Stimulated activated naive CD8-positive, alpha-beta T cell treated with anti-CD3 and anti-CD28 coated beads, Interleukin-15, Interleukin-2, amounts not matched to agents 100 U/mL and 50 U/mL, for 24 hours (primary cell): ENCODE data around the gene SLC66A2.
"Not testable (repeated sequence)": the region's sequence is repeated elsewhere in the genome, so short reads cannot be mapped to it uniquely, and the experiment has no call there.

Experiments
- ATAC-seq: fragments of 150-1000 bp; cut with Tn5 transposase; one replicate; pipeline ENCODE4 v1.10.0; 2021
- DNase-seq: peaks from one replicate; pipeline ENCODE4 v3.0.0; 2021

Gene SLC66A2

DNA sequence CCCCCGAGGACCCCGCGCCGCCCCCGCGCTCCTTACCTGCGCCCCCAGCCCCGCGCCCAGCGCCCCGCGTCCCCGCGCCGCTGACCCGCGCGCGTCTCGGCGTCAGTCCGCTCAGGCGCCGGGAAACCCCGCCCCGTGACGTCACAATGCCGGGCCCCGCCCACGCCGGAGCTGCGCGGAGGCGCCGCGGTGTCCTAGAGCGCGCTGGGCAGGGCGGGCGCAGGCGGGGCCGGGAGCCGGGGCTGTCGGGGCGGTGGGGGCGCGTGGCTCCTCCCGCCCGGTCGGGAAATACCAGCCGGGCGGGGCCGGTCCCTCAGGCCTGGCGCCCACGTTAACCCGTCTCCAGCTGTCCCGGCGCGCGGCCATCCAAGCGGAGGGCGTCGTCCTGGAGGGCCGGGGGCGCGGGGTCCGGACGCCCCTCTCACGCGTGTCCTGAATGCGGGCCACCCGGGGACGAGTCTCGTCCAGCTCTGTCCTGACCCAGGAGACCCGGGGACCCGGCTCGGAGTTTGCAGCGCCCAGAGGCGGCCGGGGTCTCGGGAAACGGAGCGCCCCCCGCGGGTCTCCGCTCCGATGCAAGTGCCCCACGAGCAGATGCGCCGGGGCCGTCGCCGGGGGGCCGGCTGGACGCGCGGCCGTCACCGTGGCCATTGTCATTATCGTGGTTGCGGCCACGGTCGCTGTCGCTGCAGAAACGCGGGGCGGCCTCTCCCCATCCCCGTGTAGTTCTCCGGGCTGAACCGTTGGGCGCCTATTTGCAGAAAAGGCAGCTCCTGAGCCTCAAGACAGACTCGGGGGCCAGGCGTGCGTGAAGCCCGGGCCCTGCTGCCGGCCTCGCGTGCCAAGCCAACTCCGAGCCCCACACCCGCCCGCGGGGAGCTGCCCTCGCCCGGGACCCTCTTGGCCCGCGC, at the start of gene SLC66A2:
Gene SLC66A2, minus strand, starts transcription at position 109 of the 911 bp plus-strand sequence. CDS start 727 bp downstream, outside the sequence.
- ATAC-seq (peak; percentile 82), DNase-seq (peak; percentile 99)

DNA sequence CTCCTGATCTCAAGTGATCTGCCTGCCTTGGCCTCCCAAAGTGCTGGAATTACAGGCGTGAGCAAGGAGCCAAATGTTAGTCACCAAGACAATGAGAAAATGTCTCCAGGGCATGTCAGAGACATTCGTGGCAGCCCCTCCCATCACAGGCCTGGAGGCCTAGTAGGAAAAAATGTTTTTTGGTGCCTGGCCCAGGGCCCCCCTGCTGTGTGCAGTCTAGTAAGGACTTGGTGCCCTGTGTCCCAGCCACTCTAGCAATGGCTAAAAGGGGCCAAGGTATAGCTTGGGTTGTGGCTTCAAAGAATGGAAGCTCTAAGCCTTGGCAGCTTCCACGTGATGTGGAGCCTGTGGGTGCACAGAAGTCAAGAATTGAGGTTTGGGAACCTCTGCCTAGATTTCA, 49.4 kb upstream of the SLC66A2 start:
- DNase-seq (no peak), ATAC-seq (no peak)

DNA sequence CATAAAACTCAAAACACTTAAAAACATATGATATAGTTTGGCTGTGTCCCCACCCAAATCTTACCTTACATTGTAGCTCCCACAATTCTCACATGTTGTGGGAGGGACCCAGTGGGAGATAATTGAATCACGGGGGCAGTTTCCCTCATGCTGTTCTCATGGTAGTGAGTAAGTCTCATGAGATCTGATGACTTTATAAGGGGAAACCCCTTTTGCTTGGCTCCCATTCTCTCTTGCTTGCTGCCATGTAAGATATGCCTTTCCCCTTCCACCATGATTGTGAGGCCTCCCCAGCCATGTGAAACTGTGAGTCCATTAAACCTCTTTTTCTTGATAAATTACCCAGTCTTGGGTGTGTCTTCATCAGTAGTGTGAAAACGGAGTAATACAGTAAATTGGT, 48.2 kb upstream of the SLC66A2 start:
- DNase-seq, ATAC-seq: not testable (repeated sequence)

DNA sequence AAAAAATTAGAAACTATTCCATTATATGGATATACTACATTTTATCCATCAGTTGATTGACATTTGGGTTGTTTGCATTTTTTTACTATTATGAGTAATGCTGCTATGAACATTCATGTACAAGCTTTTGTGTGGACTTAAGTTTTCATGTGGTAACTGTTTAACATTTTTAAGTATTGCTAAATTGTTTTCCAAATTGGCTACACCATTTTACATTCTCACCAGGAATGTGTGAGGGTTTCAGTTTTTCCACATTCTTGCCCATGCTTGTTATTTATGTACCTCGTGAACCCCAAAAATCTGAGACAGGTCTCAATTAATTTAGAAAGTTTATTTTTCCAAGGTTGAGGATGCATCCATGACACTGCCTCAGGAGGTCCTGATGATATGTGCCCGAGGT, 40.0 kb upstream of the SLC66A2 start:
- ATAC-seq: no peak
- no peak for DNase-seq

DNA sequence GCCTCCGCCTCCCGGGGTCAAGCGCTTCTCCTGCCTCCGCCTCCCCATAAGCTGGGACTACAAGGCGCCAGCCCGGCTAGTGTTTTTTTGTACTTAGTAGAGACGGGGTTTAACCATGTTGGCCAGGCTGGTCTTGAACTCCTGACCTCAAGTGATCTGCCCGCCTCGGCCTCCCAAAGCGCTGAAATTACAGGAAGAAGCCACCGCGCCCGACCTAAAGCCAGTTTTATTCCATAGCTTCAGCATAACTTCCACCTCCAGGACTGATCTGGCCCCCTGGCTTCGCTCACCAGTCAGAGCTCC, 37.7 kb upstream of the SLC66A2 start:
- peak; percentile 16 for DNase-seq
- no peak for ATAC-seq

DNA sequence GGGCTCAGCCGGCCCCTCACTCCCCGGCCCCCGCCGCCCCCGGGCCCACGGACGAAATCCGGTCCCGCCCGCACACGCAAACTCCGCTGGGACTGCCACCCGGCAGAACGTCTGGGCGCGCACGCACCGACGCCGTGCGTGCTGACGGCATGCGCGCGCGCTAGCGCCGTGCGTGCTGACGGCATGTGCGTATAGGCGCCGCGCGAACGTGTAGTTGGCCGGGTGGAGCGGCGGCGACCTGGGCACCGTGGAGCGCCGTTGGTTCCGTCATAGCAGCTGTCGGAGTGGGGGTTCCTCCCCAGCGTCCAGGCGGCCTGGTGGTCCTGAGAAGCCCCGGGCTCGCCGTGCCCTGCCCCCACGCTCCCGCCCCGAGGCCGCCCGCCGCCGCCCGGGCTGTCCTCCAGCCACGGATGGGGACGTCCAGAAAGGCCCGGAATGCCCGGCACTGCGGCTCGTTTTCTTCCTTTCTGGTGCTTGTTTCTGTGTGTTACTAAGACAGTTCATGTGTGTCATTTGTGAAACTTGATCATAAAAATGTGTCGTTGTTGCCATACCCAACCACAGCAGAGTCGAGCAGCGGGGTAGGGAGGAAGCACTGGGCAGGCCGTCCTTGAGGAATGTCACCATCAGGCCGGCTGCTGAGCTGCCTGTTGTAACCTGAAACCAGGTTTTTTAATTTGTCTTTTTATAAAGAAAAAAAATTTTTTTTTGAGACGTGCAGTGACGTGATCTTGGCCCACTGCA, 37.2 kb upstream of the SLC66A2 start, which contains the start of gene TXNL4A:
Gene TXNL4A, minus strand, starts transcription at position 113 of the 744 bp plus-strand sequence. CDS start 171 bp downstream, outside the sequence.
- ATAC-seq: peak; percentile 98
- DNase-seq: peak; percentile 87

DNA sequence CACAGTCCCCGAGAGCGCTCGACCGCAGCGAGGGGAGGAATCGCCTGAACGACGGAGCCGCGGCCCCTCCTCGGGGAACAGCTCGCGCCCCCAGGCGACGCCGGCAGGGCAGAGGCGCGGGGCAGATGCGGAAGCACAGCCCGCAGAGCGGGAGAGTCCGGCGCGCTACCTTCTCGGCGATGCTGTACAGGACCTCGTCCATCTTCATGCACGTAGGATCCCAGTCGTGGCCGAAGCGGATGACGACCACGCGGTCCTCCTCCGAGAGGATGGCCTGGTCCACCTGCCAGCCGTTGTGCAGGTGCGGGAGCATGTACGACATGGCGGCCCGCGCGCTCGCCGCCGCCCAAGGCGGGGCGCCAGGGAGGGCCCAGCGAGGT, 36.6 kb upstream of the SLC66A2 start:
- ATAC-seq: peak; percentile 64
- DNase-seq: peak; percentile 72

DNA sequence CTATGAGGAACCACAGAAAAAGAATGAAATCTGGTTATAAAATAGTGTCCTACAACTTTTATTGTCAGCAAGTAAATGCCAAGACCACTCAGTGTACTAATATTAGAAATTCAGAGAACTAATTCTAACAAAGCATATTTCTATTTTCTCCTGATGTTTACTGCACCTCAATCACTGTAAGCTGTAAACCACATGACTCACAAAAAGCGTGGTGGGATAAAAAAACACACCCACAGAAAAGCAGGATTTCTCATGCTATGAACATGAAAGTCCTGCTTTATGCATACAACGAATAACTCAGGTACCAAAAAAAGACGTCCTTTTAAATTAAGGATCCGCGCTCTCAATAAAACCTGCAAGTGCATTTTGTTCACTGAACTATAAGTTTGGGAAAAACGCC, 36.1 kb upstream of the SLC66A2 start:
- DNase-seq (no peak), ATAC-seq (no peak)

DNA sequence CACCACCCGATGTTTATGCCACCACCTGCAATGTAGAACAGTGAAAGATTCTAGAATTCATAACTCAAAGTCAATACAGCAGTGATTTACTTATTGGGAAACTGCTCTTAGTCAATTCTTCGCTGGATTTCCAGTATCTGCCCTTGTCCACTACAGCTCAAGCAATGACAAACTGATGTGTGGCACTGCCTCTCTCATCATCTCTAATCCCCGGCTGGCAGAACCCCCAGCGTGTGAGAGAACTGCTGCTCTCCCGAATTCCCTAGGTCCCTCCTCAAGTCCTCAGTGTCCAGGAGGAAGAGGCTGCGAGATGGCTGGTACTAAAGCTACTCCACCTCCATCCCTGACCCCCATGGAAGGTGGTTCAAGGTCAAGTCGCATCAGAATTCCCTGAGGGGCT, 35.3 kb upstream of the SLC66A2 start:
- ATAC-seq (no peak), DNase-seq (no peak)

DNA sequence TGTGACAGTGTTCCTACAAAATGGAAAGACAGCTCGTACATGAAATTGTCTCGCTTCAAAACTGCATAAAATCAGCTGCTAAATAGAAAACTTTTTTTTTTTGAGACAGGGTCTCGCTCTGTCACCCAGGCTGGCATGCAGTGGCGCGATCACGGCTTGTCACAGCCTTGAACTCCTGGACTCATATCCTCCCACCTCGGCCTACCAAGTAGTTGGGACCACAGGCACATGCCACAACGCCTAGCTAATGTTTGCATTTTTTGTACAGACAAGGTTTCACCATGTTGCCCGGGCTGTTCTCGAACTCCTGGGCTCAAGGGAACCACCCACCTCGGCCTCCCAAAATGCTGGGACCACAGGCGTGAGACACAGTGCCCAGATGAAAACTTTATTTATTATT, 33.7 kb upstream of the SLC66A2 start:
- ATAC-seq (no peak), DNase-seq (no peak)

DNA sequence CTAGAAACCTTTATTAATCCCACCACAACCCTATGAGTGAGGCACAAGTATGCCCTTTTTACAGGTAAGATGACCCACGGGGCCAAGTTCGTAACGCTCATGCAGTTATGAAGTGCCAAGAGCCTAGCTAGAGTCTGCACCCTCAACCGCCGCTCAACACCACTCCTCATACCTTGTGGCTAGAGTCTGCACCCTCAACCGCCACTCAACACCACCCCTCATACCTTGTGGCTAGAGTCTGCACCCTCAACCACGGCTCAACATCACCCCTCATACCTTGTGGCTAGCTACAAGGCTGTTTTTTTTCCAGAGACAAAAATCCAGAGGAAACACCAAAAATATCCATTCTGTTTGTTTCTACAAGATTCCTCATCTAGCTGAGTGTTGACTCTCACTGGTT, 32.3 kb upstream of the SLC66A2 start:
- ATAC-seq (peak; percentile 15), DNase-seq (peak; percentile 16)

DNA sequence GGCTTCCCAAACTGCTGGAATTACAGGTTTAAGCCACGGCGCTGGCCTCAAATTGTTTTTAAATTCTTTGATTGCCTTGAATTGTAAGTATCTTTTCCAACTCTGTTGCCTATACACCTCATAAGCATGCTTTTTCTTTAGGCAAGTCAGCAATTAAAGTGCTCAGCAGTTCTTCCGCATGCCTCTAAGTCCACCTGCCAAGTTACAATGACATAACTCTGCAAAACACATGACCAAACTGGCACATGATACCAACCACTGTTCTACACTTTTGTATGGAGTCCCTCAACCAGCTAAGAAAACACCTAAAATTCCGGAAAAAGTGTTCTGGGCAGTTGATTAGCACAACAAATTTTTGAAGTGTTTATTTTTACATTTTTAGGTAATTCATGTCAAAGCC, 31.8 kb upstream of the SLC66A2 start:
- no peak for ATAC-seq
- no peak for DNase-seq

DNA sequence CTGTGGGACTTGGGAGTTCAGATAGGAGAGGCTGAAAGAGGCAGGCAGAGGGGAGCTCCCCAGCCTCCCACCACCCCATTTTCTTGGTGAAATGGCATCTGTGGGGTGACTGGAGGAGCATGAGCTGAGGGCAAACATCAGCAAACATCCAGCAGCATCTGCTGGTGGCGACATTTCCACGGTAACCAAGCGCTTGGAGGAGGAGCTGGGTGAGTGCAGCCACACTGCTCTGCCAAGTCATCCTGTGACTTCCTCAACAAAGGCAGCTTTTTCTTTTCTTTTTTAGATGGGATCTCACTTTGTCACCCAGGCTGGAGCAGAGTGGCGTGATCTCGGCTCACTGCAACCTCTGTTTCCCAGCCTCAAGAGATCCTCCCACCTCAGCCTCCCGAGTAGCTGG, 31.3 kb upstream of the SLC66A2 start:
- DNase-seq (peak; percentile 39), ATAC-seq (peak; percentile 69)

DNA sequence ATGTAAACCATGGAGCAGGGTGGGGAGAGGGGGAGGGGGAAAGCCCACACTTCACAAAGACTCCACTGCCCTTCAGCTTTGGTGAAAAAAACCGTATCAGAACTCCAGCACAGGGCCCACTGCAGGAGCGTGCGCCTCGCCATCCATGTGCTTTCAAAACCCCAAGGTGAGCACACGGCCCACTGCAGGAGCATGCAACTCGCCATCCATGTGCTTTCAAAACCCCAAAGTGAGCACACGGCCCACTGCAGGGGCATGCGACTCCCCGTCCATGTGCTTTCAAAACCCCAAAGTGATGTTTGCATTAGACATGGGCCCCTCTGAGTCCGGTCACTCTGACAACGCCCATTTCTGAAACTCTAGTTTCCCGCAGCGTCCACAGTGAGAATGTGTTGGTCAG, 29.1 kb upstream of the SLC66A2 start:
- ATAC-seq: no peak

DNA sequence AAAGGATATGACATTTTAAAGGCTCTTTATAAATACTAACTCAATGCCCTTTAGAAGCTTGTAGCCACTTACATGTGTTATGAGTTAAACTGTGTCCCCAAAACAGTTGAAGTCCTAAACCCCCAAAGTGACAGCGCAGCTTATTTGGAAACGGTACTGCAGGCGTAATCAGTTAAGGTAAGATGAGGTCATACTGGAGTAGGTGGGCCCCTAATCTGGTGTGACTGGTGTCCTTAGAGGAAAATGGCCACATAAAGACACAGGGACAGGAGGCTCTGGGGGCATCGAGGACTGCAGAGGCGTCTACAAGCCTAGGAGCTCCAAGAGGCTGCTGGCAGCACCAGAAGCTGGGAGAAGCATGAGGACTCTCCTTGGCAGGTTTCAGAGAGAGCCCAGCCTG, 28.4 kb upstream of the SLC66A2 start:
- DNase-seq: no peak
- ATAC-seq: no peak

More for the DNA sequence above, 29.1 kb upstream of the SLC66A2 start:
- DNase-seq: no peak

DNA sequence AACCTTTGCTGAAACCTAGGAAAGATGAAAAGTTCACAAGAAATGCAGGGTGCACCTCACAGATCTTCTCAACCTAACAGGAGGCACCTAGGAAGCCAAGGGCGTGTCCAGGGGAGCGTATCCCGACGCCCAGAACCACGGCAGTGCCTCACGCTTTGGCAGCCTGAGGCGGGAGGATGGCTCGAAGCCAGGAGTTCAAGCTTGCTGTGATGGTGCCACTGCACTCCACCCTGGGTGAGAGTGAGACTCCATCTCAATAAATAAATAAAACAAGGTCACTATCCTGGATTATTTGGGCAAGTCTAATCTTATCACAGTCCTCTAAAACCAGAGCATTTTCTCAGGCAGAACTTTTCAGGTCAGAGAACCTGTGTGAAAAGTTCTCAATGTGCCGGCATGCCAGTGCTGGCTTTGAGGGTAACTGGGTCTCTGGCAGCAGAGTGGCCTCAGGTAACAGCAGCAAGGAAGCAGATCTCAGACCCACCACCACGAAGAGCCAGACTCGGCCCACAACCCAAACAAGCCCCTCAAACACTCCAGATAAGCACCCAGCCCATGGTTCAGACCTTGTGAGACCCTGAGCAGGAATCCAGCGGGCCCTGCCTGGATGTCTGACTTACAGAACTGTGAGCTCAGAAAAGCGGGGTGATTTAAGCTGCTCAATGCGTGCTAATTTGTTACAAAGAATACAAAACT, 24.7 kb upstream of the SLC66A2 start:
- no peak for DNase-seq
- ATAC-seq: no peak

DNA sequence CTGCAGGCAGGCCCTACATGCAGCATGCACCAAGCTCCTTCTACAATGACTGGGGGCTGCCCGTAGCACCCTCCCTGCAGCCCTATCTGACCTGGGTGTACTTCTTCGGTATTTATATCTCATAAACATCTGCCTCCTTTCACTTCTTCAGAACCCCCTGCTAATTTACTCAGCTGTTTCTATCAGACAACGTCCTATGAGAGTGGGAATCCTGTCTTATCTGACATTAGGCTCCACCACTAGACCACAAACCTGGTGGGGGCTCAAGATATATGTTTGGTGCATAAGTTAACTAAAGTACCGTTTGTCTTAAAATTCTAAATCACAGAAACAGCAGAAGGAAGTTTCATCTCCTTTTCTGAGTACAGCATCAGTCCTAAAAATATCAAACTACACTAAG, 23.6 kb upstream of the SLC66A2 start:
- no peak for DNase-seq
- ATAC-seq: no peak

DNA sequence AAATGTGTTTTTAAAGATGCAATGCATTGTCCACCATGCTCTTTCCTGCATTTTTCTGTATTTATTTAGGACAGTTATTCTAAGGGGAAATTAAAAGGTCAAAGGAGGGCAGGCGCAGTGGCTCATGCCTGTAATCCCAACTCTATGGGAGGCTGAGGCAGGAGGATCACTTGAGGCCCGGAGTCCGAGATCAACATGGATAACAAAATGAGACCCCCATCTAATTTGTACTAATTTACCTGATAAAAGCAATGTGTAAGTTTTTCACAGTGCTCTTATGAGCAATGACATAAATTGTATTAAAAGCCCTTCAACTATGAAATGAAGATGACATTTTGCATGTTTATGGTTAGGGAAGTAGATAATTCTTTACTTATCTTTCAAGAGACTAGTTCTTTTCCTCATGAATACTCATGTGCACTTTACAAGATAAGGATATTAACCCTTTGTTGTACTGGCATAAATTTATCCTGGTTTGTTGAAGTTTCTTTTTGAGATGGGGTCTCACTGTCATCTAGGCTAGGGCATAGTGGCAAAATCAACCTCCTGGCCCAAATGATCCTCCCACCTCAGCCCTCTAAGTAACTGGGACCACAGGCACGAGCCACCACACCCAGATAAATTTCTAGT, 22.7 kb upstream of the SLC66A2 start:
- ATAC-seq (no peak), DNase-seq (no peak)

DNA sequence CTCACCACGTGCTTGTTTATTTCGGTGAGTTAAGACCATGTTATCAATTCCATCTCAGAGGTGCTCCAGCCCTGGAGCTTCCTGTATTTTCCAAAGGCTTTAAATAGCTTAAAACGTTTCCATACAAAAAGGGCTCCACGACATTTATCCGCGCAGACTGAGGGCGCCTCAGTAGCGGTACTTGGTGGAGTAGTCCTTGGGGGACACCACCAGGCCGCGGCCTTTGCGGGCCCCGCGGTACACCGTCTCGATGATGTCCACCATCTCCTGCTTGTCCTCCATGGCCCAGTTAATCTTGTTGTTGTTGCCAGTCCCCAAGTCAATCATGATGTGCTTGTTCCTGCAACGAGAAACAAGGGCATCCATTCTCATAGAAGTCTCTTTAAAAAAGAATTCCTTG, 22.1 kb upstream of the SLC66A2 start:
- ATAC-seq: no peak
- DNase-seq: no peak

DNA sequence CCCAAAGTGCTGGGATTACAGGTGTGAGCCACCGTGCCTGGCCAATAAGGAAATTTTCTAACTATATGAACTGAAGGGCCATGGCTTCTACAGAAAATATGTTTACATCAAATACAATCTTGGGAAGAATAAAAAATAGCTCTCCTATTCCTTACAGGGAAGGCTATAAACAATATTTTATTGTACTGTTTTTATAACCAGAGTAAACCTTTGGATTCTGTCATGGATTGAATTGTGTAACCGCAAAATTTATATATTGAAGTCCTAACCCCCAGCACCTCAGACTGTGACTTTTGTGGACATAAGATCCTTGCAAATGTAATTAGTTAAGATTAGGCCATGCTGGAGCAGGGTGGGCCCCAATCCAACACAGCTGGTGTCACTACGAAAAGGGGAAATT, 21.3 kb upstream of the SLC66A2 start:
- DNase-seq (no peak), ATAC-seq (no peak)

DNA sequence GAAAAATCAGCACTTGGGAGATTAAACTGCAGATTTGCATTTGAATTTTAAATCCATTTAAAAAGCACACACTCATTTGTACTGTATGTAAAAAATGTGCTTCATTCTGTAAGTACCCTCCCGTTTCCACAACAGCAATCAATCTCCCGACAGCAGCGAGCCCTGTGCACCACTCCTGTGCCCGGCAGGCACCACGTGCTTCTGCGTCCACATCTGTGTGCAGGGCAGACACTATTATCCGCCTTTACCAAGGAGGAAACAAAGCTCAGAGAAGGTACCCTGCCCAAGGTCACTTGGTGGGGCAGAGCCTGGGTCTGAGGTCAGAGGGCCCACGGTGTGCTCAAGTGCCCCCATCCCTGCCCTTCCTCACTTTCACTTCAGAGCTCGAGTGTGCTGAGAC, 20.5 kb upstream of the SLC66A2 start:
- DNase-seq (no peak), ATAC-seq (no peak)

DNA sequence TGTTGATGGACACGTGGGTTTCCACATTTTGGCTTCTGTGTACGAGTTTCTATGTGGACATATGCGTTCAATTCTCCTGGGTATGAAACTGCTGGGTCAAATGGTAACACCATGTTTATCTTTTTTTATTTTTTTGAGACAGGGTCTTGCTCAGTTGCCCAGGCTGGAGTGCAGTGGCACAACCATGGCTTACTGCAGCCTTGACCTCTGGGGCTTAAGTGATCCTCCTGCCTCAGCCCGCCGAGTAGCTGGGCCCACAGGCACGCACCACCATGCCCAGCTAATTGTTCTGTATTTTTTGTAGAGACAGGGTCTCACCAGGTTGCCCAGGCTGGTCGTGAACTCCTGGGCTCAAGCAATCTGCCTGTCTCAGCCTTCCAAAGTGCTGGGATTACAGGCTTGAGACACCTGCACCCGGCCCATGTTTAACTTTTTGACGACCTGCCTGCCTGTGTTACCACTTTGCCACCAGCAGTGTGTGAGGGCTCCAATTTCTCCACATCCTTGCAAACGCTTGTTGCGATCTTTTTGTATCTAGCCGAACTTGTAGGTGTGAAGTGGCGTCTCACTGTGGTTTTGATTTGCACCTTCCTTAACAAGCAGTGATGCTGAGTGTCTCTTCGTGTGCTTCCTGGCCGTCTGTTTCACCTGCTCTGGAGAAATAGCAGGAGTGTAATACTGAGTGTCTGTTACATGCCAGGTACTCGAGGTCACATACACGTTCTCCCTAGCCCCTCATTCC, 19.9 kb upstream of the SLC66A2 start:
- no peak for DNase-seq
- ATAC-seq: no peak
